GM19468 (cell line): ENCODE measurements around the gene MYCT1.
"Not testable (repeated sequence)": the region's sequence is repeated elsewhere in the genome, so short reads cannot be mapped to it uniquely, and the experiment has no call there.

Experiments used
- ATAC-seq: cut with Tn5 transposase; IDR thresholded peaks from one replicate; pipeline ENCODE4 v1.9.1; 2021; ENCODE audit warnings: mild to moderate bottlenecking, moderate library complexity, moderate number of reproducible peaks; ENCODE audit not compliant: unreplicated experiment; ENCODE audit errors: extremely low read depth

Gene MYCT1

DNA sequence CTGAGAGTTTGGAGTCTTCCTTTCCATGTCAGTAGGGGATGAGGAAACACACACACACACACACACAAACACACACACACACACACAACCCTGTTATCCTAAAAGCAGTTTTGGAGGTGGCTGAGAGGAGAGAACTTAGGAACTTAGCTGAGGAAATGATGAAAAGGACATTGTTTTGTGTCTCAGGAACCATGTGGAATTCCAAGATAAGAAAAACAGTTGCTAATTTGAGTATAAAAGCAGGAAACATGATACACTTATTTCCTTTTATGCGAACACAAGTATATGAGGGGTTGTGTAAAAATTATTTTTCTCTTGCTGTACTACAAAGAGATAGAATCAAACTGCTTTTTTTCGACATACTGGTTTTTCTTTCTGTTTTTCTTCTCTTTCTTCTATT is at the start of gene MYCT1:
Gene MYCT1 (plus strand): TSS at position 264 of the 400 bp plus-strand sequence. CDS start 6 bp downstream, at position 270.
- ATAC-seq: no peak

DNA sequence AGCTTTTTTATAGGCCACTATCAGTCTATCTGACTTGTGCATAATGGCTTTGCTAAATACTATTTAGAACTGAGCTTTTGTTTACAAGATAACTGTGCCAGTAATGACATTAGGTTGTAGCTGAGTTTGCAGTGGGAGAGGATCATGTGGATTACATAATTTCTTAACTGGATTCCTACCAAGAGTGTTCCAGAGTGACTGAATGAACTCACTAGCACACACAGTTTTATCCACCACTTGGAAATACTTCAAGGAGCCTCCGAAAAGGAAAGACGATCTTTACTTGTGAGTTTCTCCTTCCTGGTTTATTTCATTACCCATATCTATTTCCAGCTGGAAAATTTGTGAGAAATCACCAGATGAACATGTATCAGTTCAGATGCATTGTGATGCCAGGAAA is 49.6 kb upstream of the MYCT1 start:
- no peak for ATAC-seq

DNA sequence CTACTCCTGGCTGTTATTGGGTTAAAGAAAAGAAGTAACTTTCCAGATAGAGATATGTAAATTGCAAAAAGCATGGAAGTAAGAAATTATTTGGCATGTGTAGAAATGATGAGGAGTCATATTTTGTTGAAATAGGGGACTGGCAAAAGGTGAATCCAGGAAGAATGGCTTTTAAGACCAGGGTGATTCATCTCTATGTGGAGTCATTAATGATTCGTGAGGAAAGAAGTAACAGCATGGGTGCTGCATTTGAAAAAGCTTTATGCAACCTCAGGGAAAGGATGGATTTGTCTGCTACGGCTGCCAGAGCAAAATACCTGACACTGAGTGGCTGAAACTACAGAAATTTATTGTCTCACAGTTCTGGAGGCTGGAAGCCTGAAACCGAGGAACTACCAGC is 45.7 kb upstream of the MYCT1 start:
- no peak for ATAC-seq

- no peak for ATAC-seq
These were observed 35.9 kb upstream of the MYCT1 start for GRCh38 chr6:152661776-152662175.

- ATAC-seq: no peak
These were observed 27.8 kb upstream of the MYCT1 start for GRCh38 chr6:152669895-152670294.

DNA sequence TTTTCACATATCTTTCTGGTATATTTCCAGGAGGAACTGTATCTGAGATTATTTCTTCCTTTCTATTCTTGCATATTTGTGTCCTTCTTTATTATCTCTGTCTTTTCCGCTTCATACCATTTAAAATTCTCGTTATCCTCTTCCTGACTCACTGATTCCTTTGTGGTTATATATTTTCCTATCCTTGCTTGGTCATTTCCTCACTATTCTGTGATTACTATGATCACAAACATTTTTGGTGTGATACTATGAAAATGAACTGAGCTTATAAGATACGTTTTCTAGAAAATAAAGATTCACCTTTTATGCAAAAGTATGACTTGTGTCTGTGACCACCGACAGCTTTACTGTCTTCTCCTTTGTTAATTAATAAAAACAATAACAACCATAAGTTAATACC is 26.5 kb upstream of the MYCT1 start:
- ATAC-seq: no peak

GRCh38 chr6:152673236-152673635 is 24.5 kb upstream of the MYCT1 start:
- ATAC-seq: no peak

- no peak for ATAC-seq
These were observed 17.5 kb upstream of the MYCT1 start for GRCh38 chr6:152680151-152680550.

DNA sequence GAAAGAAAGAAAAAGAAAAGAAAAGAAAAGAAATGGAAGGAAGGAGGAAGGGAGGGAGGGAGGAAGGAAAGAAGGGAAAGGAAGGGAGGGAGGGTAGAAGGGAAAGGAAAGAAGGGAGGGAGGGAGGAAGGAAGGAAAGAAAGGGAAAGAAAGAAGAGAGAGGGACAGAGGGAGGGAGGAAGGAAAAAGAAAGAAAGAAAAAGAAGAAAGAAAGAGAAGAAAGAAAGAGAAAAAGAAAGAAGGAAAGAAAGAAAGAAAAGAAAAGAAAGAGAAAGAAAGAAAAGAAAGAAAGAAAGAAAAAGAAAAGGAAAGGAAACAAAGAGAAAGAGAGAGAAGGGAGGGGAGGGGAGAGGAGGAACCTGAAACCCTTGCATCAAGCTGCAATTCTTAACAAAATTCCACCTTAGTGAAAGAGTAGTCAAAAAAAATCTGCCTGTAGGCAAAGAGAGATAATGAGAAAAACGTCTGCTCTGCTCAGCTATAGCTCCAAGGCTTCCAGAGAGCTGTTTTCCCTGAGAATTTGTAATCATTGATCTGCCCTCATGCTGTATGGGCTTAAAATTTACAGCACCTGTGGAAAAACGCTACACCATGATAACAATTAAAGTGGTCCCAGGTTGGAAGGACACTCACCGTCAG is 16.7 kb upstream of the MYCT1 start:
- ATAC-seq: no peak

DNA sequence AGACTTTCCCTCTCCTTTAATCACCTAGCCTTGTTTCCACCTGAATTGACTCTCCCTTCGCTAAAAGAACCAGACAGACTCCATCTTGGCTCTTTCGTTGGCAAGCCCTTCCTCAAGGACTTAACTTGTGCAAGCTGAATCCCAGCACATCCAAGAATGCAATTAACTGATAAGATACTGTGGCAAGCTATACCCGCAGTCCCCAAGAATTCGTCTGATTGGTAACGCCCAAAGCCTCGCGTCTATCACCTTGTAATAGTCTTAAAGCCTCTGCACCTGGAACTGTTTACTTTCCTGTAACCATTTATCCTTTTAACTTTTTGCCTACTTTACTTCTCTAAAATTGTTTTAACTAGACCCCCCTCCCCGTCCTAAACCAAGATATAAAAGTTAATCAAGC is 15.6 kb upstream of the MYCT1 start:
- no peak for ATAC-seq

DNA sequence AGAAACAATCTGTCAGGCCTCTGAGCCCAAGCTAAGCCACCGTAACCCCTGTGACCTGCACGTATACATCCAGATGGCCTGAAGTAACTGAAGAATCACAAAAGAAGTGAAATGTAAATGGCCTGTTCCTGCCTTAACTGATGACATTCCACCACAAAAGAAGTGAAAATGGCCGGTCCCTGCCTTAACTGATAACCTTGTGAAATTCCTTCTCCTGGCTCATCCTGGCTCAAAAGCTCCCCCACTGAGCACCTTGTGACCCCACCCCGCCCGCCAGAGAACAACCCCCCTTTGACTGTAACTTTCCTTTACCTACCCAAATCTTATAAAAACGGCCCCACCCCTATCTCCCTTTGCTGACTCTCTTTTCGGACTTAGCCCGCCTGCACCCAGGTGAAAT is 14.8 kb upstream of the MYCT1 start:
- ATAC-seq: not testable (repeated sequence)

- ATAC-seq: no peak
These were observed 11.9 kb upstream of the MYCT1 start for GRCh38 chr6:152685819-152686218.

DNA sequence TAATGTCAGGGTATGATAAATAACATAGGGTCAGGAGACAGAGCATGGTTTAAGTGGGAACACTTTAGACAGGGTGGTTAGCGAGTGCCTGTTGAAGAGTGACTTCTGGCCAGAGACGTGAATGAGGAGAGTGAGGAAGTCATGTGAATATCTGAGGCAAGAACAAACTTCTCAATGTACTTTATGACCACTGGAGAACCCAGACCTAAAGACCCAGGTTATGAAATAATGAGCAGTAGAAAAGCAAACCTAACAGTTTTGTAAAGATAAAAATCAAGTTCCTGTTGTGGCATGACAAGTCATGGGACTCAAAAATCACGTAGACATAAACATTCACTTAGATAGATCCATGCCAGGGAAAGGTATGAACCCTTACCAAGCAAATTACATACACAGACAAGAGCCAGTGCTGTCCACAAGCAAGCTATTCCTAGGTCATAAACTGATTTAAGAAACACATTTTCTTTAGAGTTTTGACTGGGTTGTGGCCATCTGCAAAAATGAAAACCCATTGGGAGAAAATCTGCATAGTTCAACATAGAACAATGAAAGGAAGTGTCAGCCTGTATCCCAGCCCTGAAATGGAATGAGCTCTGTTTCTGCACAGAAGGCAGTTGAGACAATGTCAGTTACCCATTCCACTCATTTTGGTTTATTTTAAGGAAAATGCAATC is 2.2 kb upstream of the MYCT1 start:
- ATAC-seq: no peak

- no peak for ATAC-seq
These were observed 1.2 kb upstream of the MYCT1 start for GRCh38 chr6:152696522-152696921.

- ATAC-seq: no peak
These were observed 995 bp downstream of the MYCT1 start for GRCh38 chr6:152698692-152699091.

DNA sequence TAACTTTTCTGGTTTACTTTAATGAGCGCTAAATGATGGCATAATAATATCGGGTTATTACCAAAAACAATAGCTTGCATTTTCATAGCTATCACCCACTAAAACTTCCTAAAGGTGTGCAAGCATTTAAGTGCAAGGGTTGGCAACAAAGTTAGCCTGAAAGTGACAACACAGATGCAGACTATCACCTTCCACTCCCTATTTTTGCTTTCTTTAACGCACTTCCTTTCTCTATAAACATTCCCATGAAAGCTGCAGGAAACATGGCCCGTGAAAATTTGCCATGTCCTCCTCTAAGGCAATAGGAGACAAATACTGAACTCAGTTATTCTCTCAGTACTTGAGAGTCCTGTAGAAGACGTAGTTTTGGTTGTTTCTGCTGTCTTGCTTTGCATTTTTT is 2.7 kb downstream of the MYCT1 start:
- no peak for ATAC-seq

DNA sequence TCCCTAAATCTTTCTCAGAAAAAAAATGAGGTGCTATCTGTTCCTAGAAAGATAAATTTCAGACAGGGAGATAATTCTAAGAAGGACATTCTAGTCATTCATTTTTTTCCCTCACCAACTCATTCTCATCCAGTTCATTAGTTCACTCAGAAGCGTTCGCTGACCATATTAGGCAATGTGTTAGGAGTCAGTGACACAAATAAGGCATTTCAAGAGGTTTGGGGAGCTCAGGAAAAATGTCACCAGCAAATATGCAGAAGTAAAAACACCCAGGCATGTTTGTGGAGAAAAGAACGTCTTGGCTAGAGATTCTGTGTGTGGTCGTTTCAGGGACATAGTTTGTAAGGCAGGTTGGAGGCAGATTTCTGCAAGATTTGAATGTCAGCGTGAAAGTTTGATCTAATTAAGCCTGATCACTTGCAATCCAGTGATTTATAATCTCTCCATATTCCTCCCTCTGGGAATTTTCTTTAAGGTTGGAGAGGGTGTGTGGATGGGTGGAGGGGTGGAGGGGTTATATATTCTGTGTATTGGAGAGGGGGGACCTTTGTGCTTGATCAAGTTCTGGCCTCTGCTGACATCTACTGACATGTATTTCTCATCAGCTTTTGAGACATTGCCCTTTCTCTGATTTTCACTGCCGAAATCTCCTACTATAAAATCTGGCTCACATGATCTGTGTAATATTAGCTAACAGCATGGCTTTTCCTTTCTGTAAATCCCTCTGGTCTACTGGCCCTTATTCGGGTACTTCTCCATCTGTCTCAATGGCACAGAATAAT is 3.6 kb downstream of the MYCT1 start:
- ATAC-seq: no peak

GRCh38 chr6:152701863-152702401 is 4.2 kb downstream of the MYCT1 start:
- ATAC-seq: no peak

GRCh38 chr6:152703750-152704149 is 6.1 kb downstream of the MYCT1 start:
- ATAC-seq: not testable (repeated sequence)

GRCh38 chr6:152705327-152705726 is 7.6 kb downstream of the MYCT1 start:
- ATAC-seq: no peak

- ATAC-seq: no peak
These were observed 18.6 kb downstream of the MYCT1 start for GRCh38 chr6:152716322-152716721.
